Lung (tissue), 12 donors: ENCODE data around the gene TCOF1. TPM values are rescaled to one million over a fixed set of nuclear protein-coding genes. Genes with fewer than 3 reads are reported as not detected.

Experiments used
- ATAC-seq: fragments of 200-7000 bp; cut with Tn5 transposase; one replicate; pipeline ENCODE4 v1.9.1; 2020; ENCODE audit warnings: moderate number of reproducible peaks; ENCODE audit not compliant: insufficient read depth, low FRiP score
- DNase-seq, 3 donors: peaks; one replicate each; pipeline ENCODE4 v3.0.0-alpha.2; 2013 to 2017
- H3K27ac ChIP-seq, 2 donors: one replicate each; pipeline ENCODE4 v1.5.1; 2013; ENCODE audit warnings: mild to moderate bottlenecking in 2 of 2, moderate library complexity in 2 of 2, control low read depth in 1 of 2, inconsistent platforms in 1 of 2, low read depth in 1 of 2, low read length in 1 of 2
- H3K27me3 ChIP-seq, 3 donors: one replicate each; pipeline ENCODE4 v1.5.1; 2013; ENCODE audit warnings: low read length in 2 of 3; ENCODE audit not compliant: control insufficient read depth in 3 of 3, insufficient read depth in 3 of 3
- H3K36me3 ChIP-seq, 4 donors: one replicate each; pipeline ENCODE4 v1.5.1; 2013; ENCODE audit warnings: low read length in 4 of 4, mild to moderate bottlenecking in 1 of 4, moderate library complexity in 1 of 4; ENCODE audit not compliant: control insufficient read depth in 4 of 4, insufficient read depth in 4 of 4
- H3K4me1 ChIP-seq, 5 donors: one replicate each; pipeline ENCODE4 v1.5.1; 2013; ENCODE audit warnings: low read length in 5 of 5, mild to moderate bottlenecking in 2 of 5, moderate library complexity in 1 of 5; ENCODE audit not compliant: control insufficient read depth in 5 of 5, insufficient read depth in 5 of 5
- H3K4me3 ChIP-seq: one replicate; pipeline ENCODE4 v1.5.1; 2013; ENCODE audit warnings: mild to moderate bottlenecking, control low read depth, moderate library complexity
- H3K9ac ChIP-seq, 2 donors: one replicate each; pipeline ENCODE4 v1.5.1; 2013; ENCODE audit warnings: low read length in 2 of 2, control low read depth in 1 of 2; ENCODE audit not compliant: insufficient read depth in 1 of 2
- H3K9me3 ChIP-seq, 4 donors: one replicate each; pipeline ENCODE4 v1.5.1; 2013; ENCODE audit warnings: low read length in 3 of 4, mild to moderate bottlenecking in 1 of 4, moderate library complexity in 1 of 4; ENCODE audit not compliant: control insufficient read depth in 4 of 4, insufficient read depth in 3 of 4
- WGBS, 2 donors: extraction: QIAGEN DNeasy Blood & Tissue Kit; methylation state at CpG; one replicate each; pipeline ENCODE4 v1.1.7; 2013; 5-methylcytosine and 5-hydroxymethylcytosine counted together
- polyA plus RNA-seq, 2 donors: library from polyadenylated mRNA; stranded (reverse); fragments of 200-250 nt; gene quantifications; one replicate each; pipeline ENCODE4 v1.2.1, GENCODE V29; 2013
- total RNA-seq, 2 donors: library from RNA; depleted of rRNA in 1 of 2; stranded (reverse); fragments of >200 nt in 1 of 2; gene quantifications; one replicate each; pipeline ENCODE4 v1.2.1, GENCODE V29; 2014 to 2021
- TF ChIP-seq, protein P1 (sequence below): IDR thresholded peaks from 2 replicates; pipeline ENCODE4 v1.5.1; 2012; ENCODE audit warnings: mild to moderate bottlenecking; ENCODE audit errors: control extremely low read depth, extremely low read depth
- donor health status: control.
- donor health status: control.
- donor health status: Bipolar disorder and iron deficiency.
- donor health status: healthy.
- donor health status: DM: yes; HTN: yes; CAD: no.

TCOF1 gene
- total and polyA plus RNA-seq, 4 donors, result 13.3 to 25.3 (median 15.9) TPM

DNA sequence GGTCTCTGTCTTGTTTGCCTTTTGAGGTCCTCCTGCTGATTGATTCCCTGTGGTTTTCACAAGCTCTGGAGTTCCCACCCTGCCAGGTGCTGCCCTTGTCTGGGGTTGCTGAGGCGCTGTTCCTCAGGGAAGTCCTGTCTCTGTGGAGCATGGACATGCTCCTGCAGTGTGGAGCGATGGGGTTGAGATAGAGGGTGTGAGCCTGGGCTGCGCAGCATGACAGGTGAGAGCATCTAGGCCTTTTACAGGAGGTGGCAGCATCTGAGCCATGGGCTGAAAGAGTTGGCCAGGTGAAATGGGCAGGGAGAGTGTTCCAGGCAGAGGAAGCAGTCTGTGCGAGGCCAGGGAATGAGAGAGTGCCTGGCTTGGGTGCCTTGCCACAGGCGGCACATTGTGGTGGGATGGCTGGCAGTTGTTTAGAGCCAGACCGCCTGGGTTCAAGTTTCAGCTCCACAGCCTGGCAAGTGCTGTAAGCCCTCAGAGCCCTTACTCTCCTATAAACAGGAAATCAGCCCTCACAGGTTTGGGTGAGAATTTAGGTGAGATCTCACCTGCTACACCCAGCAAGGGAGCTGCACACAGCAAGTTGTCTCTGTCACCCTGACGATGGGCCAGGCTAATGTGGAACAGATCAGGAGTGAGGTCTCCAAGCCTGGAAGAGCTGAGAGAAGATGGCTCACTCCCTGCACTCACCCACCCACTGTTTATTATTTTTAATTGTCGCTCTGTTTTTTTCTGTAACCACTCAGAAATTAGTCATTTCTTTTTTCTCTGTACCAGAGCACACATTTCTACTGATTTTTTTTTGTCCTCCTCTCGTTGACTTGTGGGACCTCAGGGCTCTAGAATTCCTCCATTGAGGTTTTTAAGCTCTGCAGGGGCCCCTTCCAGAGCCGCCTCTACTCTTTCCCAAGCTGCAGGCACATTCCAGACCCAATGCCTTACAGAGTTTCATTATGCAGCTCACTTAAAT is 19.6 kb downstream of the TCOF1 start:
- Histone ChIP-seq H3K27ac (no peak overlapping the region), H3K27me3 (no peaks in the 10 kb centered on the region), H3K4me3 (no peak overlapping the region), H3K4me1 (no peaks in the 10 kb centered on the region), H3K9me3 (no peaks in the 10 kb centered on the region), H3K36me3 (peaks cover 31 to 86% (median 51%) of the 10 kb centered on the region in 4 donors), H3K9ac (no peak overlapping the region)
- DNase-seq (no peak), ATAC-seq (no peak)
- TF ChIP-seq, protein P1, sequence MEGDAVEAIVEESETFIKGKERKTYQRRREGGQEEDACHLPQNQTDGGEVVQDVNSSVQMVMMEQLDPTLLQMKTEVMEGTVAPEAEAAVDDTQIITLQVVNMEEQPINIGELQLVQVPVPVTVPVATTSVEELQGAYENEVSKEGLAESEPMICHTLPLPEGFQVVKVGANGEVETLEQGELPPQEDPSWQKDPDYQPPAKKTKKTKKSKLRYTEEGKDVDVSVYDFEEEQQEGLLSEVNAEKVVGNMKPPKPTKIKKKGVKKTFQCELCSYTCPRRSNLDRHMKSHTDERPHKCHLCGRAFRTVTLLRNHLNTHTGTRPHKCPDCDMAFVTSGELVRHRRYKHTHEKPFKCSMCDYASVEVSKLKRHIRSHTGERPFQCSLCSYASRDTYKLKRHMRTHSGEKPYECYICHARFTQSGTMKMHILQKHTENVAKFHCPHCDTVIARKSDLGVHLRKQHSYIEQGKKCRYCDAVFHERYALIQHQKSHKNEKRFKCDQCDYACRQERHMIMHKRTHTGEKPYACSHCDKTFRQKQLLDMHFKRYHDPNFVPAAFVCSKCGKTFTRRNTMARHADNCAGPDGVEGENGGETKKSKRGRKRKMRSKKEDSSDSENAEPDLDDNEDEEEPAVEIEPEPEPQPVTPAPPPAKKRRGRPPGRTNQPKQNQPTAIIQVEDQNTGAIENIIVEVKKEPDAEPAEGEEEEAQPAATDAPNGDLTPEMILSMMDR, result no peak
- WGBS, 2 donors, result 81 to 86% methylated on average over 10 of the region's 10 CpGs

DNA sequence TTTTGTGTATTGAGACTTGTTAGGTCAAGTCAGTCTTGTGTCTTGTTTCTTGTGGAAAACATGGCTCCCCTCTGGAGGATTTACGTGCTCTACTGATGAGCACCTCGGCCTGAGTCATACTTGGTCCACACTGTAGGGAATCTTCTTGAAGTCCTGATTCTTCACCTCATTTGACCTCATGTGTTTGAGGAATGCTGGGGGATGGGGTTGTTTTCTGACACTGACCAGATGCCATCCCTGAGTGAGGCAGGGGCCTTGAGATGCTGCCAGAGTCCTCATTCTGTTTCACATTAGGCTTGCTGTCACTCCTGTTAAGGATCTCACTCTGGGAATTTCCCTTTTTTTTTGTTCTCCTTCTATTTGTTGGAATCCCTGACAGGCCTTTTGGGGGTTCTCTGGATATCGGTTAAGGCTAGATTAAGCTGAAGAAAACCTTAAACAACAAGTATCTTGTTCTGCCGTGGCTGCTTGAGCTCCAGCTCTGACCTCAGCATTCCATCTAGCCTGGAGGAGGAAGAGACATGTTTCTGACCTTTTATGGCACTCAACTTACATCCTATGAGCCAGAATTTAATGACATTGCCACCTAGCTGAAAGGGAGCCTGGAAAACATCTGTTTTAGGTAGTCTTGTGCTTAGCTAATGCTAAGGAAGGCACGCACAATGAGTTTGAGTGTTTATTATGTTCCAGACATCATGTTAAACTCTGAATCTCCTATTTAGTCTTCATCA is 20.6 kb downstream of the TCOF1 start:
- DNase-seq (peak in 2 of 3 donors; percentile 35 to 37), ATAC-seq (no peak)
- H3K4me1 ChIP-seq, result no peaks in the 10 kb centered on the region
- H3K9ac ChIP-seq, result no peak overlapping the region
- no peaks in the 10 kb centered on the region for H3K27me3 ChIP-seq
- no peaks in the 10 kb centered on the region for H3K9me3 ChIP-seq
- 81 to 85% methylated on average over 5 of the region's 5 CpGs for WGBS, 2 donors
- TF ChIP-seq, protein P1, result no peak
- H3K36me3 ChIP-seq, result peaks cover 28 to 86% (median 50%) of the 10 kb centered on the region in 4 donors
- no peak overlapping the region for H3K4me3 ChIP-seq
- H3K27ac ChIP-seq, result no peak overlapping the region

DNA sequence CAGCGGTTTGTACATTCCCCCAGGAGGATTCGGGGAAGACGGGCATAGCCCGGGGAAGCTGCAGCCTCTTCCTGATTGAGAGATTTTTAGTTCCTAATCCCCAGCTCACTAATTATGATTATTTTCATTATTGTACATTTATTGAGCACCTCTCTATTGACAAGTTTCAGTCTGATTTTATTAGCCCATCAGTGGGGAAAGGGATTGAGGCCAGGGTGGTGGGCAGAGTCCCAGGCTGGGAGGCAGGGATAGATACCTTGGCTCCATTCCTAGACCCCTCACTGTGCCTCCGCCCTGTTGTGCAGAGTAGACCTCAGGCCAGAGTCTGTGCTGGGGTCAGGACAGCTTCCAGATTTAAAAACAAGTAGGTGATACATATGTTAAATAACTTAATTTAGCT is 27.2 kb downstream of the TCOF1 start:
- peaks cover 28 to 73% (median 41%) of the 10 kb centered on the region in 4 donors for H3K36me3 ChIP-seq
- no peak overlapping the region for H3K9ac ChIP-seq
- no peaks in the 10 kb centered on the region for H3K27me3 ChIP-seq
- WGBS, 2 donors, result 95 to 97% methylated on average over 5 of the region's 5 CpGs
- no peak overlapping the region for H3K27ac ChIP-seq
- ATAC-seq (no peak), DNase-seq (no peak)
- TF ChIP-seq, protein P1, result no peak
- no peak overlapping the region for H3K4me3 ChIP-seq
- no peaks in the 10 kb centered on the region for H3K4me1 ChIP-seq
- no peaks in the 10 kb centered on the region for H3K9me3 ChIP-seq
